Activated T-cell treated with anti-CD3 and anti-CD28 coated beads, Interleukin-2, amount 50 U/mL, for 4 hours (primary cell): ENCODE results near the gene NRN1. TPM values are rescaled to one million over a fixed set of nuclear protein-coding genes. Genes with fewer than 3 reads are reported as not detected.
"Not testable (repeated sequence)": the region's sequence is repeated elsewhere in the genome, so short reads cannot be mapped to it uniquely, and the experiment has no call there.

Source experiments
- ATAC-seq, 2 donors: fragments of 200-7000 bp; cut with Tn5 transposase; one replicate each; pipeline ENCODE4 v1.10.0; 2021
- DNase-seq: peaks from one replicate; pipeline ENCODE4 v3.0.0-alpha.2; 2020
- H3K27me3 Mint-ChIP-seq: one replicate; pipeline ENCODE4 v1.8.0; 2021; ENCODE audit warnings: low read depth, mixed read lengths
- H3K36me3 Mint-ChIP-seq: one replicate; pipeline ENCODE4 v1.8.0; 2022; ENCODE audit warnings: mixed read lengths; ENCODE audit not compliant: insufficient read depth
- H3K4me1 Mint-ChIP-seq: one replicate; pipeline ENCODE4 v1.8.0; 2021; ENCODE audit warnings: low read depth, mixed read lengths
- H3K4me3 Mint-ChIP-seq: one replicate; pipeline ENCODE4 v1.8.0; 2021; ENCODE audit warnings: mild to moderate bottlenecking, moderate library complexity, mixed read lengths
- H3K9me3 Mint-ChIP-seq: one replicate; pipeline ENCODE4 v1.8.0; 2021; ENCODE audit warnings: mixed read lengths
- total RNA-seq, 3 donors: library from RNA; stranded (reverse); gene quantifications; one replicate each; pipeline ENCODE4 v1.2.1, GENCODE V29; 2021

NRN1 gene
- under 1 TPM in 2 of 3 donors, not detected in 1; 0.15 to 0.22 TPM for total RNA-seq

- H3K27me3 Mint-ChIP-seq: peaks cover 77% of the 10 kb centered on the region
- peaks cover 47% of the 10 kb centered on the region for H3K4me1 Mint-ChIP-seq
- ATAC-seq (no peak), DNase-seq (peak; percentile 13)
- peaks cover 8% of the 10 kb centered on the region for H3K9me3 Mint-ChIP-seq
- H3K36me3 Mint-ChIP-seq: no peaks in the 10 kb centered on the region
- H3K4me3 Mint-ChIP-seq: peak within 1 kb of the TSS; percentile 66
Measured at GRCh38 chr6:6006428-6007365, at the start of gene NRN1. Gene NRN1 (minus strand): TSS chr6:6006925. CDS start chr6:6006749, 176 bp downstream.

- Mint-ChIP-seq H3K4me1 (no peaks in the 10 kb centered on the region), H3K36me3 (no peaks in the 10 kb centered on the region), H3K4me3 (no peak overlapping the region), H3K27me3 (peaks cover 47% of the 10 kb centered on the region), H3K9me3 (no peaks in the 10 kb centered on the region)
- ATAC-seq (no peak), DNase-seq (no peak)
Measured at GRCh38 chr6:6052216-6052615, 45.5 kb upstream of the NRN1 start.

DNA sequence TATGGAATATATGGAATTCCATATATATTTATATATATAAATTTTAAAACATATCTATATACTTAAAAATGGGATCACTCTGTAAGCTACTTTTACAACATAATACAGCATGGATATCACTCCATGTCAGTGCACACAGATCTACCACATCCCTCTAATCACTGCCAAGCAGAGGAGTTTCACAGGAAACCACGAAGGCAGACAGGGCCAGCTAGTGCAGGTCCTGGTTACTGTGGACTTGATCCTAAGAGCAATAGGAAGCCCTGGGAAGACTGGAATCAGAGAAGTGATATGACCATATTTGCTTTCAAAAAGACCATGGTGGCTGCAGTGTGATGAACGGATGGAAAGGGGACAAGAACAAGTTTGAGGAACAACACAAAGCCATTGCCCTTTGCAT is 40.0 kb upstream of the NRN1 start:
- no peak for ATAC-seq
- peaks cover 34% of the 10 kb centered on the region for H3K27me3 Mint-ChIP-seq
- no peaks in the 10 kb centered on the region for H3K9me3 Mint-ChIP-seq

GRCh38 chr6:6039946-6040509 is 33.3 kb upstream of the NRN1 start:
- Mint-ChIP-seq H3K36me3 (no peaks in the 10 kb centered on the region), H3K9me3 (no peaks in the 10 kb centered on the region), H3K27me3 (peaks cover 36% of the 10 kb centered on the region), H3K4me1 (no peaks in the 10 kb centered on the region), H3K4me3 (no peak overlapping the region)
- ATAC-seq (peak; percentile 23 to 38), DNase-seq (no peak)

More for the DNA sequence above, 40.0 kb upstream of the NRN1 start:
- H3K4me1 Mint-ChIP-seq: no peaks in the 10 kb centered on the region
- no peak for DNase-seq
- no peak overlapping the region for H3K4me3 Mint-ChIP-seq
- no peaks in the 10 kb centered on the region for H3K36me3 Mint-ChIP-seq

- Mint-ChIP-seq H3K36me3 (no peaks in the 10 kb centered on the region), H3K4me3 (no peak overlapping the region), H3K9me3 (no peaks in the 10 kb centered on the region), H3K4me1 (no peaks in the 10 kb centered on the region), H3K27me3 (peaks cover 22% of the 10 kb centered on the region)
- ATAC-seq: no peak
- DNase-seq: no peak
Measured at GRCh38 chr6:6037179-6037578, 30.5 kb upstream of the NRN1 start.

- Mint-ChIP-seq H3K4me1 (no peaks in the 10 kb centered on the region), H3K36me3 (no peaks in the 10 kb centered on the region), H3K27me3 (peaks cover 13% of the 10 kb centered on the region), H3K4me3 (no peak overlapping the region), H3K9me3 (no peaks in the 10 kb centered on the region)
- no peak for ATAC-seq
- no peak for DNase-seq
Measured at GRCh38 chr6:6033858-6034257, 27.1 kb upstream of the NRN1 start.

DNA sequence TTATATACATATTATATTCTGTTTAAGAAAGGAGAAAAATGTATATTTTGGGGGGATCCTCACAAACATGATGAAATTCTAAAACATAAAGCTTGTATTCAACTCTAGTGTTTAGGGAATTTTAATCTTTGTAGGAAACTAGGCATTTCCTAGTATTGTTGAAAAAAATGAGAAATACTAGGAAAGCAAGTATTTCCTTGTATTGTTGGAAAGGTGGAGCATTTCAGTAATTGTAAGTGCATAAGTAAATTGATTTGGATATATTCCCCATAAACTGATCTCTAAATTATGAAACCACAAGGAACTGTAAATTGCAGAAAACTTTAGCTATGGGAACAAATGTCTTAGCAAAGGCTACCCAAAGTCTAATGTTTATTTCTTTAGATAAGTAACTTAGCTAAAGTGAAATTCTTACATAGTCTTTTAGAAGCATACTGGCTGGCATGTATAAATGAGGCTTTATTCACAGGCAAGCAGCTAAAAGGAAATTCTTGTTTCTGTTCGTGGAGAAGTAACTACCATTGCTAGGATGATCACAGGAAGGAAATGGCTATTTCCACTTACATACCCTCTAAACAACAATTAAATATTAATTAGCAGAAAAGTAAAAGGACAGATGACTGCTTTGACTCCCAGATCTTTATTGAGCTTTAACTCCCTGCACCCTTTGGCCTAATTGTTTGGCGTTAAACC is 19.9 kb upstream of the NRN1 start:
- H3K27me3 Mint-ChIP-seq: peaks cover 42% of the 10 kb centered on the region
- ATAC-seq (no peak), DNase-seq (no peak)
- H3K9me3 Mint-ChIP-seq: no peaks in the 10 kb centered on the region
- no peak overlapping the region for H3K4me3 Mint-ChIP-seq
- no peaks in the 10 kb centered on the region for H3K4me1 Mint-ChIP-seq
- no peaks in the 10 kb centered on the region for H3K36me3 Mint-ChIP-seq

DNA sequence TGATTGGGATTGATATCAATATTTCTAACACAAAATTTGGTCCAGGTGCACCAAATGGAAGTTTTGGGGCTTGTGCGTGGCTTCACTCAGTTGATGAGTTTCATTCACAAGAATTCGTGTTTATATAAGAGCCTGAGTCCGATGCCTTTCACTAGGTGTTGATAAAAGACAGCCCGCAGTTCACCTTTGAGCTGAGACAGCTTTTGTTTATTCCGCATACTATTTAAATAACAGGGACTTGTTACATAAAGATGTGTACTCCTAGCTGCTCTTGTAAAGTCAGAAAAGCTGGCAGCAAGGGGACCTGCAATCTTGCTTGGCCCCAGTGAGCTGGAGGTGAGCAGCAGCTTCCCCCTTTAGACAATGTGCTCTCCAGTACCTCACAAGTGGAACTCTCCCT is 19.0 kb upstream of the NRN1 start:
- DNase-seq: no peak
- Mint-ChIP-seq H3K4me3 (no peak overlapping the region), H3K9me3 (no peaks in the 10 kb centered on the region), H3K4me1 (no peaks in the 10 kb centered on the region), H3K36me3 (no peaks in the 10 kb centered on the region), H3K27me3 (peaks cover 47% of the 10 kb centered on the region)
- no peak for ATAC-seq

GRCh38 chr6:6024220-6024619 is 17.5 kb upstream of the NRN1 start:
- Mint-ChIP-seq H3K4me1 (no peaks in the 10 kb centered on the region), H3K4me3 (no peak overlapping the region), H3K9me3 (no peaks in the 10 kb centered on the region), H3K27me3 (peaks cover 55% of the 10 kb centered on the region), H3K36me3 (no peaks in the 10 kb centered on the region)
- no peak for DNase-seq
- ATAC-seq: no peak

GRCh38 chr6:6022841-6023240 is 16.1 kb upstream of the NRN1 start:
- not testable (repeated sequence) for H3K9me3 Mint-ChIP-seq, H3K4me1 Mint-ChIP-seq, H3K4me3 Mint-ChIP-seq, DNase-seq, H3K36me3 Mint-ChIP-seq, ATAC-seq
- H3K27me3 Mint-ChIP-seq: peaks cover 67% of the 10 kb centered on the region

GRCh38 chr6:6008648-6009421 is 2.1 kb upstream of the NRN1 start:
- ATAC-seq (peak; percentile 58 to 60), DNase-seq (peak; percentile 19)
- H3K36me3 Mint-ChIP-seq: no peaks in the 10 kb centered on the region
- H3K4me1 Mint-ChIP-seq: peaks cover 37% of the 10 kb centered on the region
- peaks cover 8% of the 10 kb centered on the region for H3K9me3 Mint-ChIP-seq
- H3K27me3 Mint-ChIP-seq: peaks cover 60% of the 10 kb centered on the region
- peak overlapping the region; percentile 66 for H3K4me3 Mint-ChIP-seq

- Mint-ChIP-seq H3K27me3 (peaks cover 65% of the 10 kb centered on the region), H3K36me3 (no peaks in the 10 kb centered on the region), H3K4me3 (peak overlapping the region; percentile 66), H3K4me1 (peaks cover 41% of the 10 kb centered on the region), H3K9me3 (peaks cover 8% of the 10 kb centered on the region)
- DNase-seq (no peak), ATAC-seq (peak in 1 of 2 donors; percentile 5)
Measured at GRCh38 chr6:6008089-6008647, 1.4 kb upstream of the NRN1 start.

DNA sequence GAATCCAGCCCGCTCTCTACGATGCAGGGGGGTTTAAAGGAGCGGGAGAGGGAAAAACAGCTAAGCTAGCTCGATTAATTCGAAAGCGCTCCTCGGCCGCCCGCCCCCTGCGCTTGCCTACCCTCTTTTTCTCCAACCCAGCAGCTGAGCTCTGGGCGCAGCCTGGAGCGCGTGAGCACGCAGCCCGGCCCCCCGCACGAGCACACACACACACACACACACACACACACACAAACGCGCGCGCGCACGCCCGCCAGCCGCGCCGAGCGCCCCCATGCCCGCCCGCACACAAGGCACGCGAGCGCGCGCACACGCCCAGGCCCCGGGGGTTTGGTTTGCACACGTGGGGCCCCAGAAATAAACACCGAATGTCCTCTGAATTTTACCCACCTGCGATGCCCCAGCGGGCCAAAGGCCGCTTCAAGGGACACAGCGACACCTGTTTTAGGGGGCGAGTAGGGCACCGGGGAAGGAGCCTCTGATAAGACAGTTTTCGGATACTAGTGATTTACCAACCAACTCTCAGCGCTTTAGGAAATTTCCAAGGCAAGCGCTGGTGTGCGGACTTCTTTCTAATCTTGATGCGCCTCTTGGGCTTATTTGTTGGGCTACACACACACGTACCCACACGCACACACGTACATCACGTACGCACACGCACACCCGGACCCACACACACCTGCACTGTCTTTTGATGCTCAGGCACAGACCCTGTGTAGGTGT is 802 bp upstream of the NRN1 start:
- Mint-ChIP-seq H3K36me3 (no peaks in the 10 kb centered on the region), H3K4me1 (peaks cover 47% of the 10 kb centered on the region), H3K4me3 (peak overlapping the region; percentile 66), H3K9me3 (peaks cover 8% of the 10 kb centered on the region), H3K27me3 (peaks cover 71% of the 10 kb centered on the region)
- no peak for DNase-seq
- ATAC-seq: peak; percentile 25
